Measurements from ENCODE around the gene GCK. TPM values are rescaled to one million over a fixed set of nuclear protein-coding genes. Genes with fewer than 3 reads are reported as not detected.

Gene GCK
- total and polyA plus RNA-seq, 2 of the 13 experiments (the other 11 are each of a cell fraction or from before 2014, with no cell fraction given): not detected

GRCh38 chr7:44106311-44107065 lies 82.8 kb downstream of the GCK start:
- Histone ChIP-seq H3K9me3 (ENCODE audit: low read length) (no peaks in the 10 kb centered on the region), H3K36me3 (replicated peaks in 1 of 2; ENCODE audit: control insufficient read depth in 1 of 2, insufficient read depth in 2 of 2, low read length in 2 of 2) (no peaks in the 10 kb centered on the region), H3K27me3 (ENCODE audit: control insufficient read depth in 1 of 2, insufficient read depth in 2 of 2, low read length in 2 of 2) (peaks cover 10 to 50% of the 10 kb centered on the region in 2 experiments; a peak in 4 of 5 replicates), H2AFZ (ENCODE audit: low read length) (no peak overlapping the region), H3K27ac (ENCODE audit: extremely low read length, insufficient read depth, low read length) (no peak overlapping the region), H3K9ac (ENCODE audit: insufficient read depth, low read depth, low read length) (no peak overlapping the region), H4K20me1 (ENCODE audit: insufficient read depth, low read length) (no peaks in the 10 kb centered on the region), H3K4me1 (ENCODE audit: insufficient read depth, low read length) (peaks cover 17% of the 10 kb centered on the region), H3K79me2 (ENCODE audit: insufficient read depth, low read length) (no peaks in the 10 kb centered on the region), H3K4me3 (replicated peaks in 1 of 3; ENCODE audit: insufficient read depth in 1 of 3, low read depth in 2 of 3, low read length in 3 of 3) (no peak overlapping the region), H3K4me2 (ENCODE audit: low read depth, low read length) (no peak overlapping the region)
- ChIA-PET CTCF (ENCODE audit: low intra/inter-chr PET ratio, low total read pairs) (interaction anchor here (0.6 kb wide), 1 partner anchor 116 kb away, joined by 3 read pairs; no protein-coding TSS in a partner anchor), POLR2A (no interaction called here)
- ATAC-seq (no peak), FAIRE-seq (no peak), DNase-seq (ENCODE audit: low spot score) (no peak)
- in situ Hi-C loops (cut with HindIII; ENCODE audit: extremely low pct_ligation_motif_present, low pct_unique_long_range_greater_than_20kb) (no loop called here), intact Hi-C loops (cut with micrococcal nuclease; ENCODE audit: unreplicated experiment) (no loop called here)
- 12% methylated on average over 7 of the region's 10 CpGs for WGBS (ENCODE audit: low lambda C conversion rate)
- BruUV-seq (replicated peaks): no TSS peak
- no peak for TF ChIP-seq ZNF33B (CRISPR knock-in tag; IDR thresholded peaks at IDR 0.05)

GRCh38 chr7:44105832-44106231 lies 83.4 kb downstream of the GCK start:
- H3K27ac ChIP-seq (ENCODE audit: extremely low read length, insufficient read depth, low read length): no peak overlapping the region

More at GRCh38 chr7:44105832-44106231, 83.4 kb downstream of the GCK start:
- DNase-seq (ENCODE audit: low spot score) (no peak), ATAC-seq (no peak), FAIRE-seq (no peak)
- Histone ChIP-seq H3K9me3 (ENCODE audit: low read length) (no peaks in the 10 kb centered on the region), H3K4me2 (ENCODE audit: low read depth, low read length) (no peak overlapping the region), H3K4me1 (ENCODE audit: insufficient read depth, low read length) (peaks cover 23% of the 10 kb centered on the region), H3K27me3 (ENCODE audit: control insufficient read depth in 1 of 2, insufficient read depth in 2 of 2, low read length in 2 of 2) (peaks cover 10 to 50% of the 10 kb centered on the region in 2 experiments; a peak in 4 of 5 replicates), H3K79me2 (ENCODE audit: insufficient read depth, low read length) (no peaks in the 10 kb centered on the region), H2AFZ (ENCODE audit: low read length) (no peak overlapping the region), H3K4me3 (replicated peaks in 1 of 3; ENCODE audit: insufficient read depth in 1 of 3, low read depth in 2 of 3, low read length in 3 of 3) (no peak overlapping the region), H3K9ac (ENCODE audit: insufficient read depth, low read depth, low read length) (no peak overlapping the region), H3K36me3 (replicated peaks in 1 of 2; ENCODE audit: control insufficient read depth in 1 of 2, insufficient read depth in 2 of 2, low read length in 2 of 2) (no peaks in the 10 kb centered on the region), H4K20me1 (ENCODE audit: insufficient read depth, low read length) (no peaks in the 10 kb centered on the region)
- no TSS peak for BruUV-seq (replicated peaks)
- 6% methylated on average over 2 of the region's 2 CpGs for WGBS (ENCODE audit: low lambda C conversion rate)
- POLR2A ChIA-PET: no interaction called here
- CTCF ChIA-PET (ENCODE audit: low intra/inter-chr PET ratio, low total read pairs): no interaction called here
- intact Hi-C loops (cut with micrococcal nuclease; ENCODE audit: unreplicated experiment) (no loop called here), in situ Hi-C loops (cut with HindIII; ENCODE audit: extremely low pct_ligation_motif_present, low pct_unique_long_range_greater_than_20kb) (no loop called here)
- no peak for TF ChIP-seq TCF7L2 (IDR thresholded peaks at IDR 0.05; ENCODE audit: low read depth, low read length)
- no peak for TF ChIP-seq NBN (conservative IDR thresholded peaks at IDR 0.05)
- no peak for TF ChIP-seq ZNF724P (CRISPR knock-in tag; IDR thresholded peaks at IDR 0.05; ENCODE audit: borderline replicate concordance)
- no peak for TF ChIP-seq ZNF563 (CRISPR knock-in tag; IDR thresholded peaks at IDR 0.05)

Data from HepG2 (cell line).